ENCODE measurements around the gene ARSB.

GRCh38 chr5:78843436-78843835 is 141.7 kb downstream of the ARSB start:
- TF ChIP-seq CTCF (IDR thresholded peaks at IDR 0.05) (no peak), POLR2AphosphoS5 (IDR thresholded peaks at IDR 0.05) (no peak), EP300 (IDR thresholded peaks at IDR 0.05) (no peak), POLR2A (IDR thresholded peaks at IDR 0.05) (no peak)

Measured in gastroesophageal sphincter (tissue), 3 donors.